H1 (cell line): ENCODE measurements around the gene GNAI2. TPM values are rescaled to one million over a fixed set of nuclear protein-coding genes. Genes with fewer than 3 reads are reported as not detected.

Source experiments
- CHD2 ChIP-seq: IDR thresholded peaks from 2 replicates; pipeline ENCODE4 v1.6.1; 2012; ENCODE audit warnings: low read length, improper control_type of control experiment
- CTBP2 ChIP-seq: IDR thresholded peaks from 2 replicates; pipeline ENCODE4 v1.7.0; 2011; ENCODE audit warnings: borderline replicate concordance, mild to moderate bottlenecking, moderate library complexity, mixed read lengths, low read length; ENCODE audit not compliant: insufficient read depth, insufficient read length
- MAFK ChIP-seq: IDR thresholded peaks from 2 replicates; pipeline ENCODE4 v1.6.1; 2012; ENCODE audit warnings: low read depth, mild to moderate bottlenecking, improper control_type of control experiment, low read length
- POLR2AphosphoS5 ChIP-seq: IDR thresholded peaks from 2 replicates; pipeline ENCODE4 v1.6.1; 2011; ENCODE audit warnings: low read depth, low read length
- RXRA ChIP-seq: IDR thresholded peaks from 2 replicates; pipeline ENCODE4 v1.6.1; 2011; ENCODE audit warnings: low read depth, mild to moderate bottlenecking, low read length, moderate library complexity; ENCODE audit not compliant: insufficient read depth
- USF2 ChIP-seq: IDR thresholded peaks from 2 replicates; pipeline ENCODE4 v1.6.1; 2011; ENCODE audit warnings: low read length, improper control_type of control experiment
- polyA plus RNA-seq, 7 experiments: library from polyadenylated mRNA; depleted of rRNA in 3 of 7; stranded (reverse) in 5 of 7; unstranded in 2 of 7; fragments of >200 nt in 5 of 7; fragments of 200-250 nt in 2 of 7; gene quantifications; 1 replicate in 5 of 7; 2 replicates in 1 of 7; 4 replicates in 1 of 7; pipeline versions ENCODE4 v1.2.1 to v1.2.3, GENCODE V29; 2011 to 2013; ENCODE audit warnings: missing spikeins in 2 of 7, mixed read lengths in 2 of 7
- total RNA-seq: library from RNA; stranded (reverse); fragmentation: NEBNext Ultra II Directional; extraction: Animal tissue kit (Norgen Biotek cat#: 25700); gene quantifications from 2 replicates; pipeline ENCODE4 v1.2.1, GENCODE V29; 2021

Gene GNAI2
- total and polyA plus RNA-seq, 2 of the 8 experiments (the other 6 are each of a cell fraction or from before 2014, with no cell fraction given), result 168 to 539 TPM

DNA sequence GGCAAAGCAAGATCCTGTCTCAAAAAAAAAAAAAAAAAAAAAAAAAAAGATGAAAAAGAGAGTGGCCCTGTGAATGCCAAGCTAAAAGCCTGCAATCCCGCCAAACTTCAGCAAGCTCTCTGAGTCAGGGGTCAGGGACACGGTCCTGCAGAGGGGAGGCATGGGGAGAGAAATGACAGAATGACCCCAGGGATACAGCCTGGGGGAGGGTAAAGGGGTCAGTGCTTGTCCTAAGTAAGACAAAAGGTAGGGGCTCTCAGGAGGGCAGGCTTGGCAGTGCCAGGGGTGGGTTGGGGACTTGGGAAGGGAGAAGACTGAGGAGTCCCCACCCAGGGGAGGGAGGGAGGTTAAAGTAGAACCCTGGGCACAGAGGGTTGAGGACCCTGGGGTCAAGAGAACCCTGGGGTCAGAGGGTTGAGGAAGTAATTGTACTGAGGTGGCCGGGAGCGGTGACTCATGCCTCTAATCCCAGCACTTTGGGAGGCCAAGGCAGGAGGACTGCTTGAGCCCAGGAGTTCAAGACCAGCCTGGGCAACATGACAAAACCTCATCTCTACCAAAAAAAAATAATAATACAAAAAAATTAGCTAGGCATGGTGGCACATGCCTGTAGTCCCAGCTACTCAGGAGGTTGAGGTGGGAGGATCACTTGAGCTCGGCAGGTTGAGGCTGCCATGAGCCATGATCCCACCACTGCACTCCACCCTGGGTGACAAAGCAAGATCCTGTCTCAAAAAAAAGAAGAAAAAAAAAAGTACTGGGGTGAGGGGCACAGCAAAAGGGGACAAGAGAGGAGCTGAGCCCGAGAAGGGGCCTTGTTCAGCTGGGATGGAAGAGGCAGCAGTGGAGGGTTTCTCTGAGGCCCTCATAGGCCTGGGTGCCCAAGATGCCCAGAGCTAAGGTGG is 27.7 kb downstream of the GNAI2 start (continued):
- TF ChIP-seq USF2 (no peak), POLR2AphosphoS5 (no peak), MAFK (no peak), CHD2 (no peak), RXRA (no peak), CTBP2 (no peak)
